M059J (cell line): Measurements from ENCODE around the gene FBXW7. TPM values are rescaled to one million over a fixed set of nuclear protein-coding genes. Genes with fewer than 3 reads are reported as not detected.
"Not testable (repeated sequence)": the region's sequence is repeated elsewhere in the genome, so short reads cannot be mapped to it uniquely, and the experiment has no call there.

Source experiments
- DNase-seq: peaks from one replicate; pipeline ENCODE4 v3.0.0-alpha.2; 2012; ENCODE audit warnings: low read depth
- total RNA-seq: library from RNA; depleted of rRNA; stranded (reverse); fragments of >200 nt; shearing (Covaris generic); gene quantifications from 2 replicates; pipeline ENCODE4 v1.2.3, GENCODE V29; 2014

Gene FBXW7
- total RNA-seq, 1 experiment from 2014 or later = 18.1 TPM

DNA sequence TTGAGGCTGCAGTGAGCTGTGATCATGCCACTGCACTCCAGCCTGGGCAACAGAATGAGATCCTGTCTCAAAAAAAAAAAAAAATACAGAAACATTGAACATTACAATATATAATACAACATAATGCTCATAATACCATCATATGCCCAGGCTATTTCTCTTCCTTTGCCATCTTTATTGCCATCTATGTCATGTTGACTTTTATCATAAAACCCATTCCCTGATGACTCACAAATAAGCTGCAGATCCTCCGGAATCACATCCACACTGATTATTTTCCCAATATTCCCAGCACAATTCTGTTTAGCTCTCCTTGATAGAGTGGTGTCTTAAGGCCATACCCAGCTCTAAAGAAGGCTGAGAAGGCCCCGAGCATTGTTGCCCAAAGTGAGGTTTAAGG lies 9.2 kb upstream of the FBXW7 start:
- DNase-seq = no peak

DNA sequence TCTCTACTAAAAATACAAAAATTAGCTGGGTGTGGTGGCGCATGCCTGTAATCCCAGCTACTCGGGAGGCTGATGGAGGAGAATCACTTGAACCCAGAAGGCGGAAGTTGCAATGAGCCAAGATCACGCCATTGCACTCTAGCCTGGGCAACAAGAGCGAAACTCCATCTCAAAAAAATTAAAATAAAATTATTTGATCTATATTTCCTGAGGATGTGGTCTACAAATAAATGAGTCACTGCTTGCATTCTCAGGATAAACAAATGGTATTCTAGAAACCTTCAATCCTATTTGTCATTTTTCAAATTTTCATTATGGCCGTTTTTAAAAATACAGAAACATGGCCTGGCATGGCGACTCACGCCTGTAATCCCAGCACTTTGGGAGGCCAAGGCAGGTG lies 8.6 kb upstream of the FBXW7 start:
- DNase-seq = not testable (repeated sequence)

DNA sequence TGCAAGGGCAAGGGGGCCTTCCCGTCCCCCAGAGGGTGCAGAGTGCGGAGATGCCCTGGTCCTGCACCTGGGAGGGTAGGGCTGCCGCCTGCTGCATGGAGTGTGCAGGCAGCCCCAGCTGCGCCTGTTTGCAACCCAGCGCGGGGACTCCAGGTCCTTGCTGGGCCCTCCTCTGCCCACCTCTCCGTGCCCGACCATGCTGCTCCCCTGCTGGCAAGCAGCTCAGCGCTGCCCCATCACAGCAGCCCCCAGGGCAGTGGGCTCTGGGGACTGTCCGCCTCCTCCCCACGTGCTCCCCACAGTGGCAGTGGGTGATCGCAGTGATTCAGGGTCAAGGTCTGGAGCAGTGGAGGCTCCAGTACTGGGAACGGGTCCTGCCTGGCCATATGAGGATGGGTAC lies 5.0 kb upstream of the FBXW7 start:
- DNase-seq = no peak

DNA sequence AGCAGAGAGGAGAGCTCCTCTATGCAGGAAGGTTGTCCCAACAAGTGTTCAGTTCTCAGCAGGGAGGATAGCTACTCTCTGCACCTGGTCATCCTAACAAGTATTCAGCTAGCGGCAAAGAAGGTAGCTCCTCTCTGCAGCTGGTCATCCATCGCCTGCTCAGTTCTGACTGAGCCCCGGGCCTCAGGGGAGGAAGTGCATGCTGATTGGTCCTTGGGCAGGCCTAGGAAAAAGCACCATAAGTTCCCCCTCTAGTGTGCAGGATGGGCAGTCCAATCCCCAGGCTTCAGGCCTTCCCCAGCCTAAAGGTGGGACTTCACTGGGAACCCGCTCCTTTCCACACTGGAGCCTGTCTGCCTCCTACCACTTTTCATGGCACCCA lies 4.4 kb upstream of the FBXW7 start:
- no peak for DNase-seq

DNA sequence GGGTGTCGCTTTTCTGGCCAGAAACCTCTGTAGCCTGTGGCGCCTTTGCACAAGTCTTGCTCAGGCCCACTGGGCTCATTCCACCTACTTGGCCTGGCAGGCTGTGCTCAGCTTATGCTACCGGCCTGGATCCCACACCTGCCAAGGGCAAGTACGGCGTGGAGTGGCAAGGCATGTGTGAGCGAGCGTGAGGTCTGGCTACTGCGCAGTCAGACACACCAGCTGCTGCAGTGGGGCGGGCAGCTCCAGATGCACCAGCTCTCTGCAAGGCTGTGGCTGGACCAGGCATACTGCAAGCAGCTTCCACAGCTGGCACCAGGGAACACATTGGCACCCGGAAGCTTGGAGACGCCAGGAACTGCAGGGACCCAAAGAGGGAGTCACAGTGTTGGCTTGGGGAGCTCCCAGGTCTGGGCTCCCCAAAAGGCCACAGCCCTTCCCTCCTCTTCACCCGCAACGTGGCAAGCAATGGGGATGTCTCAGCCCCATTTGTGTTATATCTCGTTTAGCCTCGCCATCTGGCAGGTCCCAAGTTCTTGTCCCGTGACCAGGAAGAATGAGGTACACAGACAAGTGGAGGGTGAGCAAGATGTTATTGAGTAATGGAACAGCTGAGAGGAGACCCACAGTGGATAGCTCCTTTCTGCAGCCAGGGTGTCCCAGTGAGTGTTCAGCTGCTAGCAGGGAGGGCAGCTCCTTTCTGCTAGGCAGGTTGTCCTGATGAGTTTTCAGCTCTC lies 3.8 kb upstream of the FBXW7 start:
- no peak for DNase-seq

DNA sequence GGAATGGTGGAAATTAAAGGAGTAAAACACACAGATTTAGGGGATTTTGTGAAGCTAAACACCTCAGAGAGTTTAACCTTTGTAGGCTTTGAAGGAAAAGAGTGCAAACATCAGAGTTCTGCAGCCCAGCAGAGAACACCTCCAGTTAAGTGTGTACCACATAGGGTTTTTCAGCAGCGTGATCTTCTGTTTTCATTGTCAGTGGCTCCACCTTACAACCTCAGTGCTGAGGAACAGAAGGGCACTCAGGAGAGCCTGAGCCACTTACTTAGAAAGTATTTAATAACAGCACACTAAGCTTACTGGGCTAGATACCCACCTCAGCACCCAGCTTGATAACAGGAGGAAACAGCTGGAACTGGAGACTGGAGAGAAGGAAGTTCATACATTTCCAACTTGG lies 2.0 kb upstream of the FBXW7 start:
- DNase-seq = no peak

DNA sequence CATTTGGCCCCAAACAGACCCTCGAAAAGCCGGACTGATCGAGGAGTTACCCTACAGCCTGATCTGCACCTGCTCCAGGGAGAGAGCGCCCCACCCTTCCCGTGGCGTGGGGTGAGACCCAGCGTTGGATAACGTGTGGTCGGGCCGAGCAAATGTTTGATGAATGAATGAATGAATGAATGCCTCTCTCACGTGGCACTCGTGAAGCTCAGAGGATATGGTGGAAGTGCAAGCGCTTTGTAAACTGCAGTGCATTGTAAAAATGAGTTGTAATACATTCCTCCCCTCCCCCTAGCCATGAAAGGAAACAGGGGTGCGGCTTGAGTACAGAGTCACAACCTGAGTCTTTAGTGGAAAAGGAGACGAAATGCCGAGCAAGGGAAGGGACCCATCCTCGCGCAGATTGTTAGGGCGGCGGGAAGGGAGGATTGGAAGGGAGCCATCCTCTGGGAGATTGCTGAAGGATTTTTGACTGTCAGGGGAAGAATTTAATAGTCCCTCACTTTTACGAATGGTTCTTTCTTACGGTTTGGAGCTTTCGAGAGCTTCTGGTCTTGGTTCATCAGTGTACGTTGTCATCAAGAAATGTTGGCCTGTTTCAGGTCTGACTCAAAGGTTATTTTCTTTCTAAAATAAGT lies 772 bp upstream of the FBXW7 start:
- DNase-seq = peak; percentile 62

DNA sequence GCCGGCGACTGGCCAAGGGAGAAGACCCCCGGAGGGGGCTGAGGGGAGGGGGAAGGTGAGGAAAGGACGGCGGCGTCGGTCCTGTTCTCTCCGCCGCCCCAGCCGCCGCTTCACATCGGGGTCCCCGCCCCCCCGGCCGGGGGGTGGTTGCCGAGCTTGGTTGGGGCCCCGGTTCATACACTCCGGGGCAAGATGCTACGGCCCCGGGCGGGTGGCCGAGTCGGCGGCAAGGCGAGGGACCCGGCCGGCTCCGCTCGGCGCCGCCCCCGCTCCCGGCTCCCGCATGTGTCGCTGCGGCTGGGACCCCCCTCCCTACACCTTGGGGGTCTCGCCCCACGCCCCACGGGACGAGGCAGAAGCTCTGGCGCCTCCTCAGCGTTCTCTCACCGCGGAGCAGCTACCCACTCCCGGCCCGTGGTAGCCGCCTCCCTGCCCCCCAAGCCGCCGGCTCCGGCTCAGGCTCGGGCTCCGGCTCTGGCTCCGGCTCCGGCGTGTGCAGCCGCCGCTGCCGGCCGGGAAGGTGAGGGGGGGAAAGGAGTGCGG lies 461 bp downstream of the FBXW7 start:
- DNase-seq = peak; percentile 6

DNA sequence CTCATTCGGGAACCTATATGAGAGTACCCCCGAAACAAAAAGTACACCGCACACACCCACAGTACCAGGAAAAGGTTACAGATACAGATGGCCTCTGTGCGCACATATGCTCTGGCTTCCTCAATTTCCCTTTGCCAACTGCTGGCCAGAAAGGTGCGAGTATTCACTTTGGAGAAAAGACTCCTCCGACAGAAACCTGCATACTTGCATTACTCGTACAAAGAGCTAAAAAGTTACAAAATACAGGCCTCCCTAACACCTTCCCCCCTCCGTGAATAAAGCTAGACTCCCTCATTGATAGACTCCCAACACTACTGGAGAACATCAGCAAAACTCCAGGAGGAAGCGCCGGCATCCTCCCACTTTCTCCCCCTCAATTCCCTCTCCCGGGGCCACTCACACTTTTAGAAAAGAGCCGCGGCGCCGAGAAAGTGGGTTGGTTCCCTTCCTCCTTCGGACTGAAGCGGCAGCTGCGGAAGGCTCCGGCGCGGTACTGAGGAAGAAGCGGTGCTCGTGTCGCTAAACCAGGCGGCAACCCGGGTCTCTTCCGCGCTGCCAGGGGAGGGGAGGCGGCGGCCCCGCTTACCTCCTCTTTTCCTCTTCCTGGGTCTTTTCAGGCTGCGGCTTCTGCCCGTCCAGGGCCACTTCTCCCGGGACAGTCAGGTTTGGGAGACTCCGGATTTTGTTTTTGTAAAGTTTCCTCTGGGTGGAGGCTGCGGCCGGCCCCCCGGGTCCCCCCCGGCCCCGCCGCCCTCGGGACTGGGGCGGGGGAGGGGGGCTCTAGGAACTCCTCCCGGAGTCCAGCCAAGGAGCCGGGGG lies 1.1 kb downstream of the FBXW7 start:
- DNase-seq = peak; percentile 33

DNA sequence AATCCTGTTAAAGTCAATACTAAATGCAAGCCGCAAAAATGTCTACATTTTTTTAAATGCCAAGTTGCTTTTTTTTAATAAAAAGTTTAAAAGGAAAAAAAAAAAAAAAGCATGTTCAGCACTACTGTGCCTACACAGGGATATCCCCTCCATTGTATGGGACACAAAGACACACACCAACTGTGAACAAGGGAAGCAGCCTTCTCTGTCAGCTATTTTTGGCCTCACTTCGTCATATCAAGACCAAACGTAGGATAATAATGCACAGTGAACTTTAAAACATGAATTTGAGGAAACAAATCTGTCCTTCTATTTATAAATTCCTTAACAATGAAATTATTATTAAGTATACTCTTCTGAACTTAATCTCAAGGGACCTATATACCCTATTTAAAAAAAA lies 4.4 kb downstream of the FBXW7 start:
- no peak for DNase-seq

DNA sequence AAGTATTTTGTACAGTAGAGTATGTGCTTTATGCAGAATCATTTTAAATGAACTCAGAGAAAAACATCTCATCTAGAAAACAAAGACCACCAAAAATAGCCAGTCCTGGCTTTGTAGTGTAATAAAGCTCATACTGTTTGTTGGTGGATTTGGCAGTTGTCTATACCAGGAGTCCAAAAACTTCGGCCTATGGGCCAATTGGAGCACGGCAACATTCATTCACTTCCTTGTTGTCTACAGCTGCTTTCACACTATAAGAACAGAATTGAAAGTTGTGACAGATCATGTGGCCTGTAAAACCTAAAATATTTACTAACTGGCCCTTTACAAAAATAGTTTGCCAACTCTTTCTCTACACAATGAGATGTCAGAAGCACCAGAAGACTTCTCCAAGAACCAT lies 5.3 kb downstream of the FBXW7 start:
- no peak for DNase-seq

DNA sequence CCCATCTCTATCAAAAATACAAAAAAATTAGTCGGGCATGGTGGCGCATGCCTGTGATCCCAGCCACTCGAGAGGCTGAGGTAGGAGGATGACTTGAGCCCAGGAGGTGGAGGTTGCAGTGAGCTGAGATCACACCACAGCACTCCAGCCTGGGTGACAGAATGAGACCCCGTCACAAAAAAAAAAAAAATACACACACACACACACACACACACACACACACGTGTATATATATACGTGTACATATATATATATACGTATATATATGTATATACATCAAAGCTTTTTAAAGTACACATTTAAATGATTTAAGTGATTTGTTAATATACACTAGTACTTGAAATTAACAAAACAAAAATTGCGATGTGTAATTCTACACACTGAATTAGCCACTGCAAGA lies 6.0 kb downstream of the FBXW7 start:
- DNase-seq = no peak

DNA sequence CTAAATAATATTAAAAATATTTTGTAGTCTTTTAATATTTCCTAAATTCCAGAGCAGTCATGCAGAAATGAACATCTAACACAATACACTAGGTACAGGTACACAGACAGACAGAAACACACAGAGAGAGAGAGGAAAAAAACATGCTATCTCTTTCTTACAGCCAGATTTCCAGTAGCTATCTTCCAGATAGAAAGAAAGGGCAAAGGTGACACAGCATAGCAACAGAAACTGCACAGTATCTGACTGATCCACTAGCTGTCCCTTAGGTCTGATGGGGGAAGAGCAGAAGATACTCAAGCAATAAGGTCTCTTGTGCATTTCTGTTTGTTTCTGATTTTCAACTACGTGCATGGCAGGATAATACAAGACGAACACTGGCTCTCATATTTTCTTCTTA lies 7.8 kb downstream of the FBXW7 start:
- no peak for DNase-seq

DNA sequence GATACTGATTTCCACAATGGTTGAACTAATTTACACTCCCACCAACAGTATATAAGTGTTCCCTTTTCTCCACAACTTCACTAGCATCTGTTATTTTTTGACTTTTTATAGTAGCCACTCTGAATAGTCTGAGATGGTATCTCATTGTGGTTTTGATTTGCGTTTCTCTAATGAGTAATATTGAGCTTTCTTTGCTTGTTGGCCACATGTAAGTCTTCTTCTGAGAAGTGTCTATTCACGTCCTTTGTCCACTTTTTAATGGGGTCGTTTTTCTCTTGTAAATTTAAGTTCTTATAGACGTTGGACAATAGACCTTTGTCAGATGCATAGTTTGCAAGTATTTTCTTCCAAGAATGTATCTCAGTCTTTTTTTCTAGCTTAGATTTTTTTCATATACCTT lies 10.0 kb downstream of the FBXW7 start:
- peak; percentile 35 for DNase-seq

DNA sequence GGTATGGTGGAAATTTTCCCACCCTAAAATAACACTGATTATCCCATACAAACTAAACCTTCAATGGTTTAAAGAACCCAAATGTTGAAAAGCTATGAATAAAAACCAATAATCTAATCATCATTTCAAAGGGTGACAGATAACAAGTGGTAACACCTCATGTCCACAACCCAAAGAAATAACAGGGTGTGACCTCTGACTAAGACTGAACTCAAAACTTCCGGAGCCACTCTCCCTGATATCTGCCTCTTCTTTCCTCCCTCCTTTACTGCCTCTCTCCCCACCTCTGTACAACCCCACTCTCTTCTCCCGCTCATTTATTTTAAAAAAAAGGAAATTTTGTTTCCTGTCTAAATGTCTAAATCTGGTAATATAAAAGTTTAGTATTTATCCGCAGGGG lies 11.5 kb downstream of the FBXW7 start:
- DNase-seq = no peak

DNA sequence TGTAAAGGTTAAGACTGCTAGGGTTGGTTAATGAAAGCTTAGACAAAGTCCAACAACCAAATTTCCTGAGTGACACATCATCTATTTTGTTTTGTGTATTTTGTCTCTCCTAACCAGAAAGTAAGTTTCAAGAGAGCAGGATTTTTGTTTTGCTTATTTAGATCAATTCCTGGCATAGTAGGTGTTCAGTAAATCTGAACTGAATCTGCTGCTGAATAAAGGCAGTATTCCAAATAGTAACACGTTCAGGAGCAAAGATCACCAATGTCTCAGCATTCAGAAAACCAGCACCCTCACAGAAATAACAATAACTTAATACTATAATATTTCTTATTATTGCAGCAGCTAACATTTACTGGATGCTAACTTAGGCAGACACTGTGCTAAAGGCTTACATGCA lies 12.2 kb downstream of the FBXW7 start:
- DNase-seq = no peak

DNA sequence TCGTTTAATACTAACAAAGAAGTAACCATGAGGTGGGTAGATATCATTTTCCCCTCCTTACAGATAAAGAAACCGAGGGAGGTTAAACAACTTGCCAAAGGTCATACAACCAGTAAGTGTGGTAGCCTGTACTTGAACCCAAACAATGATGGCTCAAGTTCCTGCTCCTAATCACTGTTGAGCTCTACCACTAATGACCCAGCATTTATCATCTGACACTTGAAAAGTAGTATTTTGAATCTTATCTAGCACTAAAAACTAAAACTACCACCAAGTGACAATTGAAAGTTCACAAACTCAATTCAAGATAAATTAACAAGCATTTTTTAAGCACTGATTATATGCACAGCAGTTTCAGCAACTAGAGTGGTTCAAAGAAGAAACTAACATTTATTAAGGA lies 13.1 kb downstream of the FBXW7 start:
- DNase-seq = no peak

DNA sequence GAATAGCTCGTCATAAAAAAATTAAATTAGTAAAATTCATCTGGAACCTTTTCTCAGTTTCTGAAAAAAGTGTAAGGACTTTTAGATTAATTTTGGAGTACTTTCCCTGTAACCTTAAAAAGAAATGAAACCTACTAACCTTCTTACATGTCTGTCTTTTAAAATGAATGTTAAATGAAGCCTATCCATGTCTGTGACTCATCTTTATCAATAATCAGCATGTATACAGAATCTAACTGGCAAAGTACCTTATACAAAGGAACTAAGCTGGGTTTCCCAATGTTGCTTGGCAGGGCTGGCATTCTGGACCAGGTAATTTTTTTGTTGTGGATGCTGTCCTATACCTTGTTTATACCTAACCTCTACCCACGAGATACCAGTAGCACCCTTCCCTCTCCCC lies 13.6 kb downstream of the FBXW7 start:
- DNase-seq = no peak

DNA sequence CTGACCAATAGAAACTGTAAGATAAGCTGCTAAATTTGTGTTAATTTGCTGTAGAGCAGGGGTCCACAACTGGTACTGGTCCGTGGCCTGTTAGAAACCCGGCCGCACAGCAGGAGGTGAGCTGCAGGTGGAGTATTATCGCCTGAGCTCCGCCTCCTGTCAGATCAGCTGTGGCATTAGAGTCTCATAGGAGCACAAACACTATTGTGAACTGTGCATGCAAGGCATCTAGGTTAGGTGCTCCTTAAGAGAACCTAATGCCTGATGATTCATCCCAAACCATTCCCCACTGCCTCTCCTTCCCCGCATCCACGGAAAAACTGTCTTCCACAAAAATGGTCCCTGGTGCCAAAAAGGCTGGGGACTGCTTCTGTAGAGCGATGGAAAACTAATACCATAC lies 19.7 kb downstream of the FBXW7 start:
- DNase-seq = peak; percentile 50

DNA sequence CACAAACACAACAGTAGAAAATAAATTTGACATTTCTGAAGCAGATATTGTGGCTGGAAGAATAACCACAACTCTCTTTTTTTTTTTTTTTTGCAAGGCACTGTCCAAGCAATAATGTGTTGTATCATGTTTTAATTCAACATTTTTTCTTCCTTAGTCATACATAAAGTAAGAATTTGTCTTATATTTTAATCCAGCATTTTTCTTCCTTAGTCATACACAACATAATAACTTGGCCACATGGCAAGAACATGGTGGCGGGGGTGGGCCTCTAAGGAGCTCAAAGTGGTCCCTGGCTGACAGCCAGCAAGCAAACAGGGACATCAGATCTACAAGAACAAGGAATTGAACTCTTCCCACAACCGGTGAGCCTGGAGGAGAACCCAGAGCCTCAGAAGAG lies 20.2 kb downstream of the FBXW7 start:
- DNase-seq = peak; percentile 63

DNA sequence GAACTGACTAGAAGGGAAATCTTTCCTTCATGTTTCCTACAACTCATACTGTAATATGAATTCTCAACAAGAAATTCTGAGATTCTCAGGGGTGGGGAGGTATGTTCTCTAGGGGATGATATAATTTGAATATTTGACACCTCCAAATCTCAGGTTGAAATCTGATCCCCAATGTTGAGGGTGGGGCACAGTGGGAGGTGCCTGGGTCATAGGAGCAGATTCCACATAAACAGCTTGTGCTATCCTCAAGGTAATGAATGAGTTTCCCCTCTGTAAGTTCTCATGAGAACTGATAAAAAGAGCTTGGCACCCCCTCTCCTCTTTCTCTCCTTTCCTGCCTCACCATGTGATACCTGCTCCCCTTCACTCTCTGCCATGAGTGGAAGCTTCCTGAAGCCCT lies 21.5 kb downstream of the FBXW7 start:
- no peak for DNase-seq

DNA sequence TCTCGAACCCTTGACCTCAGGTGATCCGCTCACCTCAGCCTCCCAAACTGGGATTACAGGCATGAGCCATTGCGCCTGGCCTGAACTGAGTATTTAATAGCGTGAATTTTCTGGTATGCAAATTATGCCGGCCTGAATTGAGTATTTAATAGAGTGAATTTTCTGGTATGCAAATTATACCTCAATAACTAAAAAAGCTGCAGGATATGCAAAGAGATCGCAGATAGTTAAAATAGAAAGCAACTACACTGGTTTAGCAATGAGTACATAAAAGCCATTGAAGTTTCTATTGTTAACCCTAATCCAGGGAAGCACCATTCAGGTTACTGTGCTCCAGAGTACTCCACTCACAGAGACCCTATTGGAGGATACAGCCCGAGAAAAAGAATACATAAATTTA lies 22.8 kb downstream of the FBXW7 start:
- no peak for DNase-seq

DNA sequence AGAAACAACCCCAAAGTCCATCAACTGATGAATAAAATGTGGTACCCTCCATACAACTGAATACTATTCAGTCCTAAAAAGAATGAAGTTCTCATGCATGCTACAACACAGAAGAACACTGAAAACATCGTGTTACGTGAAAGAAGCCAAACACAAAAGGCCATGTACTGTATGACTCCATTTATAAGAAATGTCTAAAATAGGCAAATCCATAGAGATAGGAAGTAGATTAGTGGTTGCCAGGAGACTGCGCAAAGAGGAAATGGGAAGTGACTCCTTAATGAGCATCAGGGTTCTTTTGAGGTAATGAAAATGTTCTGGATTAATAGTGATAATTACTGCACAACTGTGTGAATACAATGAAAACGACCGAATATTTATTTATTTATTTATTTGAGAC lies 23.4 kb downstream of the FBXW7 start:
- no peak for DNase-seq
